ENCODE measurements around the gene FBXO2. TPM values are rescaled to one million over a fixed set of nuclear protein-coding genes. Genes with fewer than 3 reads are reported as not detected.

Gene FBXO2
- total and polyA plus RNA-seq, 10 of the 15 experiments (the other 5 are each of a cell fraction or from before 2014, with no cell fraction given), result 0.06 to 0.41 (median 0.18) TPM; not detected in 4

GRCh38 chr1:11684070-11684469, 29.8 kb upstream of the FBXO2 start:
- DNase-seq (ENCODE audit: low read depth, low spot score), result no peak
- no TSS peak for BruUV-seq (replicated peaks)
- no peak for ATAC-seq
- Histone ChIP-seq H3K79me2 (ENCODE audit: control insufficient read depth, insufficient read depth, low read length) (peaks cover 2% of the 10 kb centered on the region), H3K4me1 (ENCODE audit: control insufficient read depth, insufficient read depth, low read length) (no peaks in the 10 kb centered on the region), H3K4me3 (no peak overlapping the region), H3K27ac (ENCODE audit: control insufficient read depth, insufficient read depth) (no peak overlapping the region), H3K27me3 (replicated peaks in 1 of 2; ENCODE audit: control insufficient read depth in 2 of 2, insufficient read depth in 2 of 2, low read length in 1 of 2) (peaks cover 0 to 2% of the 10 kb centered on the region in 2 experiments; a peak in 1 of 4 replicates), H3K4me2 (ENCODE audit: control insufficient read depth, insufficient read depth) (no peak overlapping the region), H3K36me3 (ENCODE audit: control insufficient read depth in 2 of 2, insufficient read depth in 2 of 2, low read length in 1 of 2) (no peaks in the 10 kb centered on the region), H3K9me3 (replicated peaks; ENCODE audit: control insufficient read depth, insufficient read depth, low read length) (no peaks in the 10 kb centered on the region), H2AFZ (ENCODE audit: control insufficient read depth, low read depth, low read length) (no peak overlapping the region), H4K20me1 (ENCODE audit: control insufficient read depth, insufficient read depth) (no peaks in the 10 kb centered on the region; the same call in 1 of the 2 replicates), H3K9ac (ENCODE audit: control insufficient read depth, insufficient read depth, low read length) (no peak overlapping the region)
- ChIA-PET POLR2A (no interaction called here), RAD21 (ENCODE audit: unreplicated experiment) (no interaction called here), SMC1A (ENCODE audit: uncharacterized antibody, unreplicated experiment) (interaction anchor here (1.1 kb wide), 1 partner anchor 24 kb away, joined by 4 read pairs; no protein-coding TSS in a partner anchor), CTCF (no interaction called here)
- intact Hi-C loops (cut with micrococcal nuclease; ENCODE audit: unreplicated experiment), result no loop called here
- 39% methylated on average over 7 of the region's 7 CpGs for WGBS (ENCODE audit: insufficient coverage, insufficient replicate concordance, low lambda C conversion rate, missing lambda C conversion rate)
- in situ Hi-C loops (cut with MboI), result no loop called here
- FAIRE-seq, result no peak
- no peak for TF ChIP-seq NKRF (conservative IDR thresholded peaks at IDR 0.05)
- TF ChIP-seq JUND (IDR thresholded peaks at IDR 0.05; ENCODE audit: low read depth, low read length), result no peak
- TF ChIP-seq SMAD1 (IDR thresholded peaks at IDR 0.05; ENCODE audit: low read depth, partially characterized antibody), result no peak
- TF ChIP-seq EGR1 (IDR thresholded peaks at IDR 0.05; ENCODE audit: borderline replicate concordance in 1 of 2, low read depth in 2 of 2, low read length in 2 of 2), result no peak
- TF ChIP-seq NFYA (IDR thresholded peaks at IDR 0.05; ENCODE audit: borderline replicate concordance, low read depth, low read length), result no peak
- TF ChIP-seq NRF1 (conservative IDR thresholded peaks at IDR 0.05; ENCODE audit: low read depth, low read length), result no peak
- TF ChIP-seq IRF4 (IDR thresholded peaks at IDR 0.05; ENCODE audit: low read depth, low read length), result no peak
- TF ChIP-seq YY1 (IDR thresholded peaks at IDR 0.05; ENCODE audit: low read depth, low read length), result no peak
- no peak for TF ChIP-seq ZNF622 (IDR thresholded peaks at IDR 0.05)
- TF ChIP-seq, protein P1, sequence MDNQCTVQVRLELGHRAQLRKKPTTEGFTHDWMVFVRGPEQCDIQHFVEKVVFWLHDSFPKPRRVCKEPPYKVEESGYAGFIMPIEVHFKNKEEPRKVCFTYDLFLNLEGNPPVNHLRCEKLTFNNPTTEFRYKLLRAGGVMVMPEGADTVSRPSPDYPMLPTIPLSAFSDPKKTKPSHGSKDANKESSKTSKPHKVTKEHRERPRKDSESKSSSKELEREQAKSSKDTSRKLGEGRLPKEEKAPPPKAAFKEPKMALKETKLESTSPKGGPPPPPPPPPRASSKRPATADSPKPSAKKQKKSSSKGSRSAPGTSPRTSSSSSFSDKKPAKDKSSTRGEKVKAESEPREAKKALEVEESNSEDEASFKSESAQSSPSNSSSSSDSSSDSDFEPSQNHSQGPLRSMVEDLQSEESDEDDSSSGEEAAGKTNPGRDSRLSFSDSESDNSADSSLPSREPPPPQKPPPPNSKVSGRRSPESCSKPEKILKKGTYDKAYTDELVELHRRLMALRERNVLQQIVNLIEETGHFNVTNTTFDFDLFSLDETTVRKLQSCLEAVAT (IDR thresholded peaks at IDR 0.05), result no peak
- no peak for TF ChIP-seq CUX1 (IDR thresholded peaks at IDR 0.05; ENCODE audit: insufficient replicate concordance, low read depth, low read length)
- no peak for TF ChIP-seq CTCF (IDR thresholded peaks at IDR 0.05 in 2 of 3, conservative IDR thresholded peaks at IDR 0.05 in 1 of 3; ENCODE audit: control insufficient read depth in 2 of 3, extremely low read depth in 1 of 3, insufficient read depth in 1 of 3, low read depth in 3 of 3, low read length in 3 of 3)
- no peak for TF ChIP-seq SREBF1 (IDR thresholded peaks at IDR 0.05; ENCODE audit: low read length)
- no peak for TF ChIP-seq NFXL1 (IDR thresholded peaks at IDR 0.05; ENCODE audit: borderline replicate concordance)

Data from GM12878 (cell line).